HG02973 (cell line): ENCODE results near the gene FGGY.
"Not testable (repeated sequence)": the region's sequence is repeated elsewhere in the genome, so short reads cannot be mapped to it uniquely, and the experiment has no call there.

Experiments used
- ATAC-seq: cut with Tn5 transposase; IDR thresholded peaks from one replicate; pipeline ENCODE4 v1.9.1; 2021; ENCODE audit warnings: moderate library complexity; ENCODE audit not compliant: unreplicated experiment

FGGY gene, protein sequence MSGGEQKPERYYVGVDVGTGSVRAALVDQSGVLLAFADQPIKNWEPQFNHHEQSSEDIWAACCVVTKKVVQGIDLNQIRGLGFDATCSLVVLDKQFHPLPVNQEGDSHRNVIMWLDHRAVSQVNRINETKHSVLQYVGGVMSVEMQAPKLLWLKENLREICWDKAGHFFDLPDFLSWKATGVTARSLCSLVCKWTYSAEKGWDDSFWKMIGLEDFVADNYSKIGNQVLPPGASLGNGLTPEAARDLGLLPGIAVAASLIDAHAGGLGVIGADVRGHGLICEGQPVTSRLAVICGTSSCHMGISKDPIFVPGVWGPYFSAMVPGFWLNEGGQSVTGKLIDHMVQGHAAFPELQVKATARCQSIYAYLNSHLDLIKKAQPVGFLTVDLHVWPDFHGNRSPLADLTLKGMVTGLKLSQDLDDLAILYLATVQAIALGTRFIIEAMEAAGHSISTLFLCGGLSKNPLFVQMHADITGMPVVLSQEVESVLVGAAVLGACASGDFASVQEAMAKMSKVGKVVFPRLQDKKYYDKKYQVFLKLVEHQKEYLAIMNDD

DNA sequence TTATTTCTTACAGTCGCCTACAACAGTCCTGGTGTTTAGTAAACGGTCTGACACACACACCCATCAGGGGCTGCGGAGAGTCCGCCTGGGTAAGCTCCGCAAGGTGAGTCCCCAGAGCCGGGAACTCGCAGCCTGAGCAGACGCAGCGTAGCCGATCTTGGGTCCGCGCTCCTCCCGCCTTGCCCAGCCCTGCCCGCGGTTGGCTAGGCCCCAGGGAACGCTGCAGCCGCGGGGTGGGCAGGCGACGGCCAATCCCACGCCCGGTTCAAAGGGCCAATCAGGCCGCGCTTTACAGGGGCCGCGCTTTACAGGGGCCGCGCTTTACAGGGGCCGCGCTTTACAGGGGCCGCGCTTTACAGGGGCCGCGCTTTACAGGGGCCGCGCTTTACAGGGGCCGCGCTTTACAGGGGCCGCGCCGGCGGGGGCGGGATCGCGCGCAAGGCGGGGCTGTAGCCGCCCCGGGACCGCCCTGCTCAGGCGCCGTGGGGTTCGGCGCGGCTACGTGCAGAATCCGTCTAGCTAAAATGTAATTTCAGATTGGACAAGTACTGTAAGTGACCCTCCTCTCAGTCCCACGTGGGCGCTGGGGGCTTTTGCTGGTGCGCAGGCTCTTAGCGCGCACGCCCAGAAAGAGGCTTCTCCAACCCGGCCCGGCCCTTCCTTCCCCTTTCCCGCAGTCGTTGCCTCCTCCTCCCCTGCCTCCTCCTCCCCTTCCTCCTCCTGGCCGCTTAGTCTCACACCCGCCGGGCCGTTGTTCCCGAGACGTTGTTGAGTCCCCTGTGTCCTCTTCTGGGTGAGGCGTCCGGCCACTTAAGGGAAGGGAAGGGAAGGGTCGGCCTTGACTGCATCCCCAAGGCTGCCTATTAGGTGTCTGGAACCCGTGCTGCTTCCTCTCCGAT lies at the start of gene FGGY:
FGGY (plus strand) TSS at position 737 of the 899 bp plus-strand sequence. CDS start 24,456 bp downstream, outside the sequence.
- ATAC-seq = peak; percentile 93

DNA sequence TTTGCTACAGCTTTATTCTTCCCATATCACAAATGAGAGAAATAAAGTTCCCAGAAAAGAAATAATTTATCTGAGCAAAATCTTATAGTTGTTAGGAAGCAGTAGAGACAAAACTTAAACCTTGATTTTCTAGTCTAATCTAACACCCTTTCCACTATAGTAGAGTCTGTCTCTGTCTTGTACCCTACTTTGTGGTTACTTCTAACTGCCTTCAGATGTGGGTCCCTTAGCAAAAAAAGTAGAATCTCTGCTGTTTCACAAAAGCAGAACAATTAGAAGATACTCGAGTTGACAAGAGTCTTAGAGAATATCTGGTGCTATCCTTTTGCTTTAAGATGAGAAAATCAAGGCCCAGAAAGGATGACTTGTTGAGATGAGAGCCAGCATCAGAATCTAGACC lies 48.1 kb upstream of the FGGY start:
- ATAC-seq = no peak

DNA sequence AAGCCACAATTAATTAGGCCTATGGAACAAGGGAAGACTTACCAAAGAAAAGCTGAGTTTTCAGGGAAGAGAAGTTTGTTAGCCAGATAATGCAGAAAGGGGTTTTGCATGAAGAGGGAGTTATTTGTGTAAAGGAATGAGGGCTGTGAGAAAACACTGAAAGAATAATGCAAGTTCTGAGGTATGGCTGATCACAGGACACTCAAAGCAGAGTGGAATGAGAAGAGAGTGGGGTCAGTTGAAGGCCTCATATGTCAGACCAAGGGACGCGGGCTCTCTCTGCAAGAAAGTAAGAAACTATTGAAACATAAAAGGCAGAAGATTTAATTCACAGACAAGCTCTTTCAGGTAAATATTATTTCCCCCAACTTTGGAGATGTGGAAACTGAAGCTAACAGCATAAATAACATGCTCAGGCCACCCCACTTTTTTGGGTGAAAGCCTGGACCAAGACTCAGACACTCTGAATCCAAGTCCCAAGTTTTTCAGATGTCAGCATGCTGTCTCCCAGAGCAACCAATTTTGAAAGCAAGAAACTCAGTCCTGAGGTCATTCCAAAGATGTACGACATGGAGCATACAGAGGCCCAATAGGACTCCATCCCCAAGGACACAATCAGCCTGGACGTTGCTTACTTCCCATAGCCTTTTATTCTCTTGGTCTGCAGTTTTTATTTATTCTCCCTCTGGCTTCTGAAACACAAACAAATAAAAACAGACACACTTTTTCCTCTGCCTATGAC lies 47.3 kb upstream of the FGGY start:
- ATAC-seq = no peak

DNA sequence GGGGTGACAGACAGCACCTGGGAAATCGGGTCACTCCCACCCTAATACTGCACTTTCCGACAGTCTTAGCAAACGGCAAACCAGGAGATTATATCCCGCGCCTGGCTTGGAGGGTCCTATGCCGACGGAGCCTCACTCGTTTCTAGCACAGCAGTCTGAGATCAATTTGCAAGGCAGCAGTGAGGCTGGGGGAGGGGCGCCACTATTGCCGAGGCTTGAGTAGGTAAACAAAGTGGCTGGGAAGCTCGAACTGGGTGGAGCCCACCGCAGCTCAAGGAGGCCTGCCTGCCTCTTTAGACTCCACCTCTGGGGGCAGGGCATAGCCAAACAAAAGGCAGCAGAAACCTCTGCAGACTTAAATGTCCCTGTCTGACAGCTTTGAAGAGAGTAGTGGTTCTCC lies 45.8 kb upstream of the FGGY start:
- not testable (repeated sequence) for ATAC-seq

DNA sequence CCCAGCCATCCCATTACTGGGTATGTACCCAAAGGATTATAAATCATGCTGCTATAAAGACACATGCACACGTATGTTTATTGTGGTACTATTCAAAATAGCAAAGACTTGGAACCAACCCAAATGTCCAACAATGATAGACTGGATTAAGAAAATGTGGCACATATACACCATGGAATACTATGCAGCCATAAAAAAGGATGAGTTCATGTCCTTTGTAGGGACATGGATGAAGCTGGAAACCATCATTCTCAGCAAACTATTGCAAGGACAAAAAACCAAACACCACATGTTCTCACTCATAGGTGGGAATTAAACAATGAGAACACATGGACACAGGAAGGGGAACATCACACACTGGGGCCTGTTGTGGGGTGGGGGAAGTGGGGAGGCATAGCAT lies 40.5 kb upstream of the FGGY start:
- ATAC-seq = not testable (repeated sequence)

DNA sequence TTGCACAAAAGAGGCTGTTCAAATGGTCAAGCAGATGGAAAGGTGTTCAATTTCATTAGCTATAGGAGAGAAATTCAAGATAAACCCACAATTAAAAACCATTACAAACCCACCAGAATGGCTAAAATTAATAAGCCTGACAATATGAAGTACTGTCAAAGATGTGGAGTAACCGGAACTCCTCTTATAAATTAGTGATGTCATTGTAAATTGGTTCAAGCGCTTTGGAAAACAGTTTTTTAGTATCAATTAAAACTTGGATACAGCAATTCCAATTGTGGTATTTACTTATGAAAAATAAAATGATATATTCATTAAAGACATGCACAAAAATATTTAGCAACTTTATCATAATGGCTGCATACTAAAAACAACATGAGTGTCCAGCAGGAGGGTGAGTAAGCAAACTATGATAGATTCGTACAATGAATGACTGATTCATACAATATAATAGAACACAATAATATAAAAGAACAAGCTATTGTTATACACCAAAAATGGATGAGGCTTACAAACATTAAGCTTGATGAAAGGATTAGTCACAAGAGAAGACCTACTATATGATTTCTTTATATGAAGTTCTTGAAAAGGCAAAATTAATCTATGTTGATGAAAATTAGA lies 38.4 kb upstream of the FGGY start:
- ATAC-seq = no peak

DNA sequence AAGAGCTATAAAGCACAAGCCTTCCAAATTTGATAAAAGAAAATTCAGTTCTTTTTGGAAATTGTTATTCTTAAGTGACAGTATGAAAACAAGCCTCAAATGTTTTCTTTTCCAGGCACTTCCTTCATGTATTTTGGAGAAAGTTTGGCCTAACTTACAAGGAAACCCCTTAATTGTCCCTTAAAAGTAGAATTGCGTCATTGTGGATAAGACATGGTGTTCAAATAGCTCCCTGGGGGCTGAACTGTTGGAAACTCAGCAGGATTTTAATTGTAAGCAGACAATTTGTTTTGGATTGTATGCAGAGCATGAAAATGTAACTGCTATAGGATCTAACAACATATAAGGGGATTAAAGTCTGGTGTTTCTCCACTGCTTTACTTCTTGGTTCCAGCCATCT lies 35.4 kb upstream of the FGGY start:
- ATAC-seq = no peak

DNA sequence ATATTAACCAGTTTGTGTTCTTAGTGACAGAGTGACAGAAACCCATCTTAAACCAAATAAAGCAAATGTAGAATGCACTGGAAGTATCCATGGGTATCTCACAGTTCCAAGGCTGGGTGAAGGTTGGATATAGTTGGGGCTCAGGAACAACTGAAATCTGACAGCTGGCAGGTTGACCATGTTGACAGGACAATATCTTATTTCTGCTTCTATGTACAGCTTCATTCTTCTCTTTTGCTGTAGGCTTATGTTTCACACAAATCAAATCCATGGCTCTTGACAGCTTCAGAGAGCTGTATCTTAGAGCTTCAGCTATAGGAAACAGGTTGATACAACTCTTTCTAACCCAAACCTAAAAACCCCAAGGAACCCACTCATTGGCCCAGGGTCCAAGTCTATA lies 34.3 kb upstream of the FGGY start:
- ATAC-seq = no peak

DNA sequence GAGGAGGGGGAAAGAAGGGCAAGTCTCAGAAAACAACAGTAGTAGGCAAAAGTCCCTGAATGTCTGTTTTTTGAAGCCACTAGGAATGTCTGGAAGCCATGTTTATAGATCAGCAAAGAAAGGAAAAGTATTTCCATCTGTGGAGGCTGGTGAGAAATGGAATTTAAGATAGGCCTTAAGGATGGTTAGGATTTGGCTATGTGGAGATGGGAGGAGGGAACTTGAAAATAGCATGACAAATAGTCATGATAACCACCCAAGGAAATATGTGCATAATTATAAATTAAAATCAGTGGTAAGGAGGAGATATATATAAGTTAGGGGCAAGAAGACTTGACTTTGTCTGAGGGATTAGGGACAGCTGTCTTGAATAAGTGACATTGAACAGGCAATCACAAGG lies 33.8 kb upstream of the FGGY start:
- ATAC-seq = no peak

DNA sequence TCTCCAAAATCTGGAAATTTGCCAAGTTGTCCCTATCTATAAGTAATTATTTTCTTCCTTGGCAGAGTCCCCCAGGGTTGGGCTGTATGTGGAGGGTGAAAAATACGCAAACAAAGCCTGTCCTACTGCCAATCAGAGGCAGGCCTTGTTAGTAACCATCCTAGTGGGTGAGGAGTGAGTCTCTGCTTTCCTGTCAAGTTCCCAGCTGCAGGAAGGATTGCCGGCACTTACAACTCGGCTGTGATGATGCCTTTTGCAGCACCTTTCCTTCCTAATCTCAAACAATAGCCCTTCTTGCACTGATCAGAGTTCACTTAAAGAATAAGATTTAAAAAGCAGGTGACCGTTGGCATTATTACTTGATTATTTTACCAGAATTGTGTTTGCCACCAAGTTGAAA lies 31.3 kb upstream of the FGGY start:
- no peak for ATAC-seq

DNA sequence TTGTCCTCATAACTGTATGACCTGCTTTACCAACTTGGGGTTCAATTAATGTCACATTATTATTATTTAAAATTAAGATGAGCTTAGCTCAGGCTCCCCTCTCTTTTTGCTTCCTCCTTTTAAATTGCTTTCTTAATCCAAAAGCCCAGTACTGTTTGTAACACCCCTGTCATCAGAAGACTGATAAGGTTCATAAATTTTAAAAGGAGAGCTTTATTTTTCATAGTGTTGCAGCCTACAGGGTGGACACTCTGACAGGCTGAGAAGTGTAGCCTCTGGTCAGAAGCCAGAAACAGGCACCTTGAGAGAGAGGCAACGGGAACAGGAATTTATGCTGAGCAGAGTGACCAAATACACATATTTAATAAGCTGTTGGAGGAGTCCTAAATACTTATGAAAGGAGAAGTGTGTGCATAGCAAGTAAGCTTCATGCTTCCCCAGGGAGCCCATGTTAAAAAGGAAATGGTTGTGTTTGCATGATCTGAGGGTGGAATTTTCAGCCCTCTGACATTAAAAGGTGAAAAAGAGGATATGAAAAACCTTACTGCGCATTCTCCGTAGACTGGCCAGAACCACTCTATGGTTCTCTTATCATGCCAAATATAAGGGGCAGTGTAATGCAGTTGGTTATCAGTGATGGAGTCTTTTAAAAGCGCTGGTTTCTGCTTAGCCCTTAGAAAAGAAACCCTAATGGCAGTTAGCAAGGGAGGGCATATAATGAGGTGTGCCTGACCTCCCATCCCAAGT lies 30.5 kb upstream of the FGGY start:
- peak; percentile 78 for ATAC-seq

DNA sequence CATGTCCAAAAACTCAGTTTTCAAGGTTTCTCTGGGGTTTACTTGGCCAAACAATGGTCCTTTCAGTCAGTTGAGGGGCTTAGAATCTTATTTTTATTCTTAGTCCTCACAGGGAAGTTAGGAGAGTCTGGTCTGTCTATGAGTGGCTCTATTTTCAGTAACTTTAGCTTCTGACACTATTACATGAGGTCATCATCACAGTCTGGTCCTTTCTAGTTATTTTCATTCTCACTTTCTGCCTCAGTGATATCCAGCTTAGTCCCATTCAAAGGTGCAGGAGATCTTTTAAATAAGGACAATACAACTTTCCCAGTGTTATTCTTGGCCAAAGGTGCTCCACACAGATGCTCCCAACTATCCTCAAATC lies 30.0 kb upstream of the FGGY start:
- ATAC-seq = peak; percentile 58

DNA sequence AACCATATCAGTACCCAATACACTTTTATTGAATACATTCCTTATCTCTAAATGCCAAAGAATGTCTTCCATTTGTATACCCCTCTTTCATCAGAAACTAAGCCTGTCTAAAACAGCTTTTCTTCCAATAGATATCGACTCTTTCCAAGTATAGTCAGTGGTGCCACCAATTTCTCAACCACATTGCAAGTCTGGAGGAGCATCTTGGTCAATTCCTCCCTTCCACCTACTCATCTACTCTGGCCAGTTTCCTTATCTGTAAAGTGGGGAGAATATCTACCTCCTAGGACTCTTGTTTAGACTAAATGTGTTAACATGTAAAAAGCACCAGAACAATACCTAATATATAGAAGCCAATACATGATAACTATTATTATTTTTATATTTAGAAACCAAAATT lies 28.5 kb upstream of the FGGY start:
- no peak for ATAC-seq

DNA sequence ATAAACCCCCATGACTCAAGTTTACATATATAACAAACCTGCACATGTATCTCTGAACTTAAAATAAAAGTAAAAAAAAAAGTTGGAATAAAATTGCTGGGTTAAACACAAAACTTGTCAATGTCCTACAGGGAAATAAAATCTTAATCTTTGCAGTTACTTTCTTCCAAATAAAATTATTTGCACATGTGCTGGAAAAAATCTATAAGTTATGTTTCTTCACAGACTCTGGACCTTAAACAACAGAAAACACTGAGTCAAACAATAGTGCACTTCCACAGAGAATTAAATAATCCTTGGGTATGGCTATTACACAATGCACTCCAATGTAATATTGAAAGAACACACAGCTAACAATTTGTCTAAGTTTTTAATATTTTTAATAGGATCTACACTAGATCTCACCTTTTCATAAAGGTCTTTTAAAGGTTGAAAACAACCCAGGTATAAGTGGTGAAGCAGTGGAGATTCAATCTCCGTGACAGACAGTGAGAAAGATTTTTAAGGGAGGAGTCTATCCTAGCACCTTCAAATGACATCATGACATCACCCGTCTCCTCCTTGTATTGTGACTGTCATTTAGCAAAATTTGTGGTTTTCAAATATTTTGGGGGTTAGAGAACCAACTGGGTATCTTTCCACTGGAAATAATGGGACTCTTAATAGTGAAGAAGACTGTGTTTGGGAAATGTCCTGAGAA lies 25.2 kb upstream of the FGGY start:
- no peak for ATAC-seq

DNA sequence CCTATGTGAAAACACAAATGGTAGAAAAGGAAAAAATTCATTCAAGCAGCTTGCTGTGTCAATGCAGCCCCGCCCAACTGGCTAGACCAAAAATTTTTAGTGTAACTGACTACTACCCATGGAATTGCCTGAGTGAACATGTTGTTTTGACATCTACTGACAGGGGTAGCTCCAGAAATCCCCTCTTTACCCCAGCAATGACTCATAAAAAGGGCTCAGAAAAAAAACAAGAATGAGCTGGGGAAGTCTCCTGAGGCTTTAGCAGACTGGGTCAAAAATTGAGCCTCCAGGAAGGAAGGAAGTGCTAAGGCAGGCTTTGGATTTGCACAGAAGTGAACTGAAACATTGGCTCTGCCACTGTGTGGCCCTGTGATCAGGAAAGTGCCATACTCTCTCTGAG lies 24.4 kb upstream of the FGGY start:
- peak; percentile 80 for ATAC-seq

DNA sequence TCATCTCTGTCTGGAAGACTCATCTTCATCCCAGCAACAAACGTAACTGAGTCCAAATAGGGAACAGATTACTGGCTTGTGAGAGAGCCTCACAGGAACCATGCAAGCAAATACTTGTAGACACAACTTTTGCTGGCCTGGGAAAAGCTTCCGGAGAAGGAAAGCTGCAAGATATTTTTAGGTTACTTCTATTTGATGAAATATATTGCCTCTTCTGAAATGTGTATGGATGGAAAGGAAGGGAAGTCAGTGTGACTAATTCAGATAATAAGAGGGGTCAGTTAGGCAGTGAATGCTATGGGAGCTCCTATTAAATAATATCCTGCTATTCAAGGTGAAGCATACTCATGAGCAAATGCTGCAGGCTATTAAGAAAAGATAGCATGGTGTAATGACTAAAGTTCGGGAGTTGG lies 20.4 kb upstream of the FGGY start:
- no peak for ATAC-seq

DNA sequence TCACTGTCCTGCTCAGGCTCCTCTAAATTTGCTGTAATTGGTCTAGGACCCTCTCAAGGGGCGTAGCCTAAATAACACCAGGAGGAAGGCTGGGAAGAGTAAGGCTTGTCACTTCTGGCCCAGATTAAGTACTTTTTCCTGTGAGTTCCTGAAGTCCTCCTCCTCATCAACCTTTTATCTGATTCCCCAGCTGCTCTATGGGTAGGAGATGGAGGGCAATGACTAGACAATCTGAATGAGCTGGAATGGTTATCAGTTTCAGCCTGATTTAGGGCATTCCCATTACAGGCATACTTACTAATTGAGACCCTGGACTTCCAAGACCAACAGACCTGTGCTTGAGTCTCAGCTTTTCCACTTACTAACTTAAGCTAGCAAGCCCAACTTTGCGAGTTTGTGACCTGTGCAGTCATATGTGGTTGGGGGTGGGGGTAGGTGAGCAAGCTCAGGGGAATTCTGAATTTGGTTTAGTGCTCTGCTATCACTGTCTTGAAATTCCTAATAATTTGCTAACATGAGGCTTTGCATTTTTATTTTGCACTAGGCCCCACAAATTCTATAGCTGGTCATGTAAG lies 18.0 kb upstream of the FGGY start:
- ATAC-seq = no peak

DNA sequence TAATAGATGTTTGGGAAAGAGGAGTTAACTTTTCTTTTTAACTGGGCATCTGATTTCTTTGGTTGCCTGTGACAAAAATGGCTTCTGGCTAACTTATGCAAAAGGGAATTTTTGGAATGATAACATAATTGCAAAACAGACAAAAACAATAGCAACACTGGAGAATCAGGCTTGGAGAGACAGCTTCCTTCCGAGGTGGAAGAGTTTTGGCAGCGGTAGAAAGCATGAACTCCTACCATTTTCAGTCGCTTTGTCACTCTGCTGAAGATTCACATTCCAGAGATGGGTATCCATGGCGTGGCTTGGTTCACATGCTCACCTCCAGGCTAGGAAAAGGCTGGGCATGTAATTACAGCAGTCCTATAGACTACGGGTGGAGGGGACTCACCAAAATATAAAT lies 17.2 kb upstream of the FGGY start:
- ATAC-seq = no peak

DNA sequence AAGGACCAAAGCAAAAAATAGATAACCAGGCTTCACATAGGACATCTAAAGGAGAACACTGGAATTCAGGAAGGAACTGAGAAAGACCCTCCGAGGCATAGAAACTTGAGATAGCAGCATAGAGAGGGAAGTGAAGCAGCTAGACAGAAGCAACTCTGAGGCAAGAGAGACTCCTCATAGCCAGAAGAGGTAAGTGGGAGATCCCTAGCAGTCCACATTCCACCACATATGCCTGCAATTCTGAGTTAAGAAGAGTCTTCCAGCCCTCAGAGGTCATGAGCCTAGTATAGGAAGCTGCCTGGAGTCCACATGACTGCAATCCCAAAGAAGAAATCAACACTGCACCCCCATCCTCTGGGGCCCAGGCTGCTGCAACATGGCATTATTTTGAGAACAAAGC lies 13.9 kb upstream of the FGGY start:
- no peak for ATAC-seq
